OCI-M2 (cell line): ENCODE results near the gene BDKRB1.

Source experiments
- DNase-seq: peaks from one replicate; lab custom pipeline; 2025; ENCODE audit not compliant: unreplicated experiment; lab: John Stamatoyannopoulos, UW

The BDKRB1 gene

DNA sequence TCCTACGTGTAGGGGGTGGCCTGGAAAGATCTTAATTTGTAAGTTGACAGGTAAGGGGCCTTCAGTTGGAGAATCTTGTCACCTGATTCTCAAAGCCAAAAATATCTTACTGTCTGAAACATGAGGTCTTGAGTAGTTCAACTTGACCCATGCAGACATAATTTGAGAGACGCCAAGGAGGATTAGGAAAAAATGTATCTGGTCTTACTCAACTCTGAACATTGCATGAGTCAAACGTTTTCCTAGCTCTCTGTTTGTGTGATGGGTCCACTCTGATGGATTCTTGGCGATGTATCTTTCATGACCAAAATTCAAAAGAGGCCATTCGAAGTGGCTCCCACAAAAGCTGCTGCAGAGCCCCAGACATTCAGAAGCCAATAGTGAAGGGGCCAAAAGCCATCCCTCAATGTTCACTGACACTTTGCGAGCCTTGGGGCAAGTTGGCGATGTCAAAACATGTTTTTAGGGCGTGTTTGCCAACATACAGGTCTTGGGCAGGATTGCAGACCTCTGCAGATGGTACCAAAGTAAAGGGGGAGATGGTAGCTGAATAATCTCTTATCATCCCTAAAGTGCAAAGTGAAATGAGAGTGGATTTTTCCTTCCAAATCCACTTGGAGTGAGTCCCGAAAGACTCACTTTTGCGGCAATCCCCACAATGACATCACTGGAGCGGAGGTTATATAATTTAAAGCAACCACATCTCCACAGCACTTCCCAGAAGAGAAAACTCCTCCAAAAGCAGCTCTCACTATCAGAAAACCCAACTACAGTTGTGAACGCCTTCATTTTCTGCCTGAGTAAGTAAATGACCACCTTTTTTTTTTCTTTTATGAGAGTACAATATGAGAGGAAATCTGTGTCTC lies at the start of gene BDKRB1:
TSS of gene BDKRB1 (plus strand) at position 710 of the 866 bp plus-strand sequence. CDS start 7,473 bp downstream, outside the sequence.
- DNase-seq = no peak

GRCh38 chr14:96206461-96206860 lies 49.5 kb upstream of the BDKRB1 start:
- no peak for DNase-seq

DNA sequence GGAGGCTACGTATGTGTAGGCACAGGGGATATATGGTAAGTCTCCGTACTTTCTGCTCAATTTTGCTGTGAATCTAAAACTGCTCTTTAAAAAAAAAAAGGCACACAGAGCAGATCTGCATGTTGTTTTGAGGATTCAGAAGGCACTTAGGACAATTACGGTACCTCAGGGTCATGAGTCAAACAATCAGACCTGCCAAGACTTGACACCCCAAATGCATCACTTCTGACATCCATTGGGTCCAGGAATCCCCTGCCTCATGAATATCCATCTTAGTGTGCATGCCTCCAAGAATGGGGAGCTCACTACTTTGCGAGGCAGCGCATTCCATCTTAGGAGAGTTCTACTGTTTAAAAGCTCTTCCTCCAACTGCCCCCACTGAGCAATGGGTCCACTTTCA lies 48.3 kb upstream of the BDKRB1 start:
- no peak for DNase-seq

- DNase-seq = no peak
Observed at GRCh38 chr14:96208739-96209138, 47.3 kb upstream of the BDKRB1 start.

DNA sequence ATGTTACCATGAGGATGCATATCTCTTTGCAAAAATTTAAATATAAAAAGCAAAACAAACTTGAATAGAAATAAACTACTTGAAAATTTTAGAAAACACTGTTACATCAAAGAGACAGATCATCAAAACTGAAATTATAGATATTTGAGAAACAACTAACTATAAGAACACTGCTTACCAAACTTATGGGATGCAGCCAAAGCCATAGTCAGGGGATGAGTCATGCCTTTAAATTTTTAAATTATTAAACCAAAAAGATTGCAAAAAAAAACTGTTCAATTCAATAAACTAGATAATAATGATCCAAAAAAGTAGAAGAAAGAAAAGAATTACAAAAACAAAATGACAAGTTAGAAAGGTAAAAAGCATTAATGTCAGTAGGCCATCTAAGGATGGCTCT lies 43.9 kb upstream of the BDKRB1 start:
- no peak for DNase-seq

DNA sequence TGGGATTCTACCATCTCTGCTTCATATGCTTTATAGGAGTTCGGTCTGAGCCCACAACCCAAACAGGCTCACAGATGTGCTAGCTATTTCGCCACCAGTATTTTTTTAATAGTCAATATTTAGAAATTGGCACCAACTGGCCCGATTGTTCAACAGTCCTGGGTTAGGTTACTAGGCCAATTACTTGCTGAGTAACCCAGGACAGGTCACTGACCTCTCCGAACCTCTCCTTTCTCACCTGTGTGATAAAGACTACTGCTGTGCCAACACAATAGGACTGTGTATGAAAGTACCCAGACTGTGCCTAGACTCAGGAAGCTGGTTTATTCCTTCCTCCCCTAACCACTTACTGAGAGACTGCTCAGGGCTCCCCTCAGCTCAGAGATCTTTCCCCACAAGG lies 43.1 kb upstream of the BDKRB1 start:
- no peak for DNase-seq

- DNase-seq = no peak
Observed at GRCh38 chr14:96213871-96214465, 42.0 kb upstream of the BDKRB1 start.

GRCh38 chr14:96214793-96215192 lies 41.2 kb upstream of the BDKRB1 start:
- DNase-seq = no peak

DNA sequence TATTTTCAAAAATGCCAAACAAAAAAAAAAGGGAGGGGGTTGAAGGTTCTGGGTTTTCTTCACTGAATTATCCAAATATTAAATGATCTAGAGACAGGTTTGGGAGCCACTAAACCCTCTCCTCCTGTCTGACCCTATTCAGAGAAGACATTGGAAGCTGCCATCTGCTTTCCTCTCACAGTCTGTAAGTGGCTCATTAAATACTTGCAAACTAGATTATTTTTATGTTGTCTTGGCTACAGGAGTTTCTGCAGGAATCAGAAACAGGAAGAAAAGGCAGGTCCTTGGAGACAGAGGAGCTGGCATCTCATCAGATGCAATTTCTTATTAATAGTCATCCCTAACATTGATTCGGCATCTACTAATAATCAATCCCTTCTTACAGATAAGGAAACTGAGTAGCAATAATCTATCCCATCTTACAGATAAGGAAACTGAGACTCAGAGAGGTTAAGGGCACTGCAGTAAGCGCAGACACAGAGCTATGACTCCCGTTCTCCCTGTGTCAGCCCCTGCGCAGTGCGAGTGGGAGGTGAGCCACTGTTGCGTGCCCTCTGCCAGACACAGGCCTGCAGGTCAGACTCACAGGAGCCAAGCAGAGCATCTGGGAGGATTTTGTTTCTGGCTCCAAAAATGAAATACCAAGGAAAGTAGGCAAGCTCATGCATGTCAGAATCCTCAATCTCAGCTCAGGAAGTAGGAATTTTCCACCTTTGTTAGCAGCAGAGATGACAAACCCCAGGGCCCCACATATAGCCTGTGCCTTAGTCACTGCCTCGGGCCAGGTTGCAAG lies 40.4 kb upstream of the BDKRB1 start:
- no peak for DNase-seq

DNA sequence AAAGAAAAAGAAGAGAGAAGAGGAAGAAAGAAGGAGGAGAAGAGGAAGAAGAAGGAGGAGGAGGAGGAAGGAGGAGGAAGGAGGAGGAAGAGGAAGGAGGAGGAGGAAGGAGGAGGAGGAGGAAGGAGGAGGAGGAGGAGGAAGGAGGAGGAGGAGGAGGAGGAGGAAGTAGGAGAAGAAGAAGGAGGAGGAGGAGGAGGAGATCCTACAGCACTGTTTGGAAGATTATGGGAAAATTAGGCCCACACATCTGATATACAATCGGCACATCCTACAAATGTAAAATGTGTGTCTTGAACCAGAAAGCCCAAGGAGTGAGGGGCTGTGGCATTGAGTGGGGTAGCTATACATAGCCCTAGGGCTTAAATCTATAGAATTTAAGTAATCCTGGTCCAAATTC lies 39.4 kb upstream of the BDKRB1 start:
- DNase-seq = no peak

- DNase-seq = no peak
Observed at GRCh38 chr14:96217376-96217913, 38.6 kb upstream of the BDKRB1 start.

DNA sequence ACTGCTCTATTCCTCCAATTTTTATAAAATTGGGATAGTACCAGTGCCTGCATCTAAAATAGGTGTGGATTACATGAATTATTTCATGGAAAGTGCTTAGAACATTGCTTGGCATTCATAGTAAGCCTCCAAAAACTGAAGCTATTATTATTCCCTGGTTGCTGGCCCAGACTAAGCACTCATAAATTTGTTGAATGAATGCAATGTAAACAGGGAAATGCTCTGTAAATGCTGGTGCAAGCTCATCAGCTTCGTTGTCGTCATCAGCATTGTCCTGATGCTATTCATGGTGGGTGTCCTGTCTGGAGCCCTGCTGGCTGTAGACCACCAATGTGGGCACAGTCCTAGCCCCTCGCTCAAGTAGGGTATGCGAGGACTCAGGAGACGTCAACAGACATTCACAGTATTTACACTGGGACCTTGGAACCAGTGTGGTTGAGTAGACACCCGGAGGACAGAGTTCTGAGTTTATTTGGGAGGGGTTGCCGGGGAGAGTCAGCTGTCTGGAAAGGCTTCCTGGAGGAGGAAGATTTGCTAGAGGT lies 34.8 kb upstream of the BDKRB1 start:
- DNase-seq = no peak

GRCh38 chr14:96221841-96222240 lies 34.2 kb upstream of the BDKRB1 start:
- no peak for DNase-seq

GRCh38 chr14:96224480-96225096 lies 31.4 kb upstream of the BDKRB1 start:
- DNase-seq = no peak

DNA sequence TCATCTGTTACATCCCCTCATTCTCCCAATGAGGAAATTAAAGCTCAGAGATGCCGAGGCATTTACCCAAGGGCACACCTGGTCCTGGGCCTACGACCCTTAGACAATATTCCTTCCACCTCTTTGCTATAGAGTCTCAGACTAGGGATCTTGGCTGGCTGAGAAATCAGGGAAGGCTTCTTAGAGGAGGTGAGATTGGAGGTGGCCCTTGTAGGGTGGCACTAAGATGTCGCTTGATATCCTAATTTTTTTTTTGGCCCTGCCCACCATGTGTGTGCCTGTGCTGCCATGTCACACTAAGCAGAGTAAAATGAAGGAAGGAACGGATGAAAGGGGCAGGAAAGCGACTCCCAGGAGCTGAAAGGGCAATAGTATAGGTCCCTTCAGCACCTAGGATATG lies 30.8 kb upstream of the BDKRB1 start:
- no peak for DNase-seq

- DNase-seq = no peak
Observed at GRCh38 chr14:96225745-96226151, 30.3 kb upstream of the BDKRB1 start.

DNA sequence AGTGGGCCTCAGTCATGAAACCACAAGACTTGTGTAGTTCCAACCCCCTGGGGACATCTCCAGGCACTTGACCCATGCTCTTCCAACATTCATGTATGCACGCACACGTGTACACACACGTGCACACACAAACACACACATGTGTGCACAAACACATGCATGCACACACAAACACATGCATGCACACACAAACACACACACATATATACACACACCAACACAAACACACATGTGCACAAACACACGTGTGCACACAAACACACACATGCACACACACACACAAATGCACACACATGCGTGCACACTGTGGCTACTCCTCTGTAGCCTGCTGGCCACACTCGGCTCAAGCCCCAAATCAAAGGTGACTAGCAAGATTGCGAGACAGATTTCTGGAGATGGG lies 28.6 kb upstream of the BDKRB1 start:
- no peak for DNase-seq

DNA sequence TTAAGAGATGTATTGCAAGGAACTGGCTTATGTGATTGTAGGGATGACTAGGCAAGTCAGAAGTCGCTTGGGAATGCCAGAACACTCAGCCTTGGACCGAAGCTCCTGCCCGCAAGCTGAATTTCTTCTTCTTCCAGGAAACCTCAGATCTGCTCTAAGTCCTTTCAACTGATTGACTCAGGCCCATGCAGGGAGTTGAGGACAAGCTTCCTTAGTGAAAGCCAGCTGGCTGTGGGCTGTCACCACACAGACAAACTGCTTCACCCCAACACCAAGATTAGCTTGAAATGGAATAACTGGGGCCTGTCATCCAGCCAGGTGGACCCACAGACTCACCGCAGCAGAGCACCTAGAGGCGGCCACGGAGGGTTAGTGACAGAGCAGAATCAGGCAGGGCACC lies 26.7 kb upstream of the BDKRB1 start:
- DNase-seq = no peak

DNA sequence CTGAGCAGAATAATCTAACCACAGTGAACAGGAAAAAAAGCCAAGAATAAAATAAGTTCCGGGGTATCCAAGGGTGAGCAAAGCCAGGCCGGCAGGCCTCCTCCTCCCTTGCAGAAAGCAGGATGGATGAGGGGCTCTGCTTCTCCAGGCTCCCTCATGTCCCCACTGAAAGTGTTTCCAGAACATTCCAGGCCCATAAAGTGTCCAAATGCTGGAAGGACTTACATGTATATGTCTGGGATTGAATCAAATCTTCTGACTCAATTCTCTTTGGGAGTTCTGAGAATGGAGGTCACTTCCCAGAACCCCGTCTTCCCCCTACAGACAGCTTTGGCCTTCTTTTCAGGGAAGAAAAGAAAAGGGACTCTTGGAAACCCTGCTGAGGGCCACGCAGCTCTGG lies 25.0 kb upstream of the BDKRB1 start:
- no peak for DNase-seq

DNA sequence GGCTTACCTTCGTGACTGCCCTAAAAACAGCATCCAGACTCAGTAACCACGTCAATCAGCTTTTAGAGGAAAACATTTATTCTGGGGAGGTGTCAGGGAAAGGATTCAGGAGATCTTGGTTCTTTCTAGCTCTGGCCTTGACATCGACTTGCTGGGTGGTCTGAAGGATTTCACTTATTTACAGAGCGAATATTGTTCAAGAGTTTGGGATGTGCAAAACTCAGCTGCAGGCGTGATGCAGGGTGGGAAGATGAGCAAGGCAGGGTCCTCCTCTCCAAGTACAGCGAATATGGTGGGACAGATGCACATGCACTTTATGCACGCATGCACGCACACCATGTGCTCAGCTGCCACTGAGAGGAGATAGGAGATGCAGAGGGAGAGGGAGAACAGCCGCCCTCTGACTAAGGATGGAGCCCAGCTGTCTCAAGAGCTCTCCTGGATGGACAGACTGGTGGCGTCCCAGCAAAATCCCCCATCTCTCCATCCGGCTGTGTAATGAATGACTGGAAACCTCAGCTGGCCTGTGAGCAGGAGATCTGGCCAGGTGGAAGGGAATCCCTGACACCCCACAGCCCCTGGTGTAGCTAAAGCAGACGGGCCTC lies 24.4 kb upstream of the BDKRB1 start:
- no peak for DNase-seq
